Astrocyte (in vitro differentiated cells and primary cell): ENCODE measurements around the gene PLA2G4E. TPM values are rescaled to one million over a fixed set of nuclear protein-coding genes. Genes with fewer than 3 reads are reported as not detected.

ENCODE experiments used
- DNase-seq: peaks from one replicate; pipeline ENCODE4 v3.0.0-alpha.2; 2010; ENCODE audit warnings: low read depth
- FAIRE-seq: peaks from 2 replicates; lab custom pipeline; 2011; peaks lifted over from hg19 to GRCh38; lab: Jason Lieb, UNC
- H2AFZ ChIP-seq: 2 replicates; pipeline ENCODE4 v1.6.0; 2012; ENCODE audit warnings: low read depth, low read length, inconsistent platforms
- H3K27ac ChIP-seq: 2 replicates; pipeline ENCODE4 v1.5.1; 2011; ENCODE audit warnings: low read depth, low read length, inconsistent platforms
- H3K27me3 ChIP-seq: 2 replicates; pipeline ENCODE4 v1.6.0; 2011; ENCODE audit warnings: low read length, inconsistent platforms; ENCODE audit not compliant: insufficient read depth
- H3K36me3 ChIP-seq: 2 replicates; pipeline ENCODE4 v1.5.1; 2011; ENCODE audit warnings: low read length, inconsistent platforms; ENCODE audit not compliant: insufficient read depth
- H3K4me1 ChIP-seq: 2 replicates; pipeline ENCODE4 v1.5.1; 2011; ENCODE audit warnings: low read length, inconsistent platforms; ENCODE audit not compliant: insufficient read depth
- H3K4me2 ChIP-seq: 2 replicates; pipeline ENCODE4 v1.6.0; 2012; ENCODE audit warnings: low read length, inconsistent platforms
- H3K4me3 ChIP-seq: 2 replicates; pipeline ENCODE4 v1.5.1; 2011; ENCODE audit warnings: low read depth, mild to moderate bottlenecking, low read length, inconsistent platforms; ENCODE audit not compliant: insufficient read depth
- H3K79me2 ChIP-seq: 2 replicates; pipeline ENCODE4 v1.6.0; 2012; ENCODE audit warnings: mild to moderate bottlenecking, low read length, inconsistent platforms; ENCODE audit not compliant: insufficient read depth
- H3K9ac ChIP-seq: 2 replicates; pipeline ENCODE4 v1.6.0; 2012; ENCODE audit warnings: mild to moderate bottlenecking, low read length, inconsistent platforms
- H3K9me3 ChIP-seq: 2 replicates; pipeline ENCODE4 v1.5.1; 2012; ENCODE audit warnings: low read depth, mild to moderate bottlenecking, low read length, inconsistent platforms; ENCODE audit not compliant: insufficient read depth
- H4K20me1 ChIP-seq: 2 replicates; pipeline ENCODE4 v1.6.0; 2012; ENCODE audit warnings: low read length, inconsistent platforms; ENCODE audit not compliant: insufficient read depth
- H3K27ac Mint-ChIP-seq: one replicate; pipeline ENCODE4 v1.8.0; 2021; ENCODE audit warnings: mild to moderate bottlenecking, mixed read lengths; ENCODE audit not compliant: unreplicated experiment
- H3K27me3 Mint-ChIP-seq: one replicate; pipeline ENCODE4 v1.8.0; 2021; ENCODE audit warnings: low read depth, mixed read lengths; ENCODE audit not compliant: unreplicated experiment
- H3K36me3 Mint-ChIP-seq: one replicate; pipeline ENCODE4 v1.8.0; 2021; ENCODE audit warnings: low read depth, mixed read lengths; ENCODE audit not compliant: unreplicated experiment
- H3K4me1 Mint-ChIP-seq: one replicate; pipeline ENCODE4 v1.8.0; 2021; ENCODE audit warnings: low read depth, mixed read lengths; ENCODE audit not compliant: unreplicated experiment
- H3K4me3 Mint-ChIP-seq: one replicate; pipeline ENCODE4 v1.8.0; 2021; ENCODE audit warnings: mild to moderate bottlenecking, moderate library complexity, mixed read lengths; ENCODE audit not compliant: unreplicated experiment
- H3K9me3 Mint-ChIP-seq: one replicate; pipeline ENCODE4 v1.8.0; 2021; ENCODE audit warnings: mild to moderate bottlenecking, mixed read lengths; ENCODE audit not compliant: unreplicated experiment
- EZH2 ChIP-seq: IDR thresholded peaks from 2 replicates; pipeline ENCODE4 v1.6.1; 2012; ENCODE audit warnings: mild to moderate bottlenecking, low read length, inconsistent platforms; ENCODE audit not compliant: insufficient read depth
- total RNA-seq: library from RNA; stranded (reverse); gene quantifications from 2 replicates; pipeline ENCODE4 v1.2.1, GENCODE V29; 2021
- TF ChIP-seq, protein P1 (sequence below): IDR thresholded peaks from 2 replicates; pipeline ENCODE4 v1.5.1; 2011; ENCODE audit warnings: low read depth, mild to moderate bottlenecking, inconsistent platforms, low read length, moderate library complexity; ENCODE audit not compliant: insufficient read depth

The PLA2G4E gene
- total RNA-seq, 1 donor from 2014 or later = not detected

- Mint-ChIP-seq H3K27me3 (peaks cover 42% of the 10 kb centered on the region), H3K27ac (no peak overlapping the region)
Measured at GRCh38 chr15:41983621-41984571, 36.9 kb downstream of the PLA2G4E start.

GRCh38 chr15:41983221-41983620 lies 37.6 kb downstream of the PLA2G4E start:
- Histone ChIP-seq H3K9me3 (no peaks in the 10 kb centered on the region), H2AFZ (no peak overlapping the region), H4K20me1 (no peaks in the 10 kb centered on the region), H3K79me2 (no peaks in the 10 kb centered on the region), H3K9ac (no peak overlapping the region), H3K36me3 (no peaks in the 10 kb centered on the region), H3K27ac (no peak overlapping the region), H3K4me3 (no peak overlapping the region), H3K27me3 (peaks cover 4% of the 10 kb centered on the region), H3K4me2 (no peak overlapping the region), H3K4me1 (peaks cover 4% of the 10 kb centered on the region)
- Mint-ChIP-seq H3K27ac (no peak overlapping the region), H3K36me3 (peaks cover 2% of the 10 kb centered on the region), H3K4me1 (peaks cover 8% of the 10 kb centered on the region), H3K27me3 (peaks cover 37% of the 10 kb centered on the region), H3K4me3 (no peak overlapping the region), H3K9me3 (peaks cover 2% of the 10 kb centered on the region)
- TF ChIP-seq EZH2 = no peak
- TF ChIP-seq, protein P1, sequence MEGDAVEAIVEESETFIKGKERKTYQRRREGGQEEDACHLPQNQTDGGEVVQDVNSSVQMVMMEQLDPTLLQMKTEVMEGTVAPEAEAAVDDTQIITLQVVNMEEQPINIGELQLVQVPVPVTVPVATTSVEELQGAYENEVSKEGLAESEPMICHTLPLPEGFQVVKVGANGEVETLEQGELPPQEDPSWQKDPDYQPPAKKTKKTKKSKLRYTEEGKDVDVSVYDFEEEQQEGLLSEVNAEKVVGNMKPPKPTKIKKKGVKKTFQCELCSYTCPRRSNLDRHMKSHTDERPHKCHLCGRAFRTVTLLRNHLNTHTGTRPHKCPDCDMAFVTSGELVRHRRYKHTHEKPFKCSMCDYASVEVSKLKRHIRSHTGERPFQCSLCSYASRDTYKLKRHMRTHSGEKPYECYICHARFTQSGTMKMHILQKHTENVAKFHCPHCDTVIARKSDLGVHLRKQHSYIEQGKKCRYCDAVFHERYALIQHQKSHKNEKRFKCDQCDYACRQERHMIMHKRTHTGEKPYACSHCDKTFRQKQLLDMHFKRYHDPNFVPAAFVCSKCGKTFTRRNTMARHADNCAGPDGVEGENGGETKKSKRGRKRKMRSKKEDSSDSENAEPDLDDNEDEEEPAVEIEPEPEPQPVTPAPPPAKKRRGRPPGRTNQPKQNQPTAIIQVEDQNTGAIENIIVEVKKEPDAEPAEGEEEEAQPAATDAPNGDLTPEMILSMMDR = no peak
- FAIRE-seq (no peak), DNase-seq (no peak)

More at GRCh38 chr15:41983621-41984571, 36.9 kb downstream of the PLA2G4E start:
- Histone ChIP-seq H3K4me3 (no peak overlapping the region), H3K27me3 (peaks cover 8% of the 10 kb centered on the region), H3K4me1 (peaks cover 4% of the 10 kb centered on the region), H3K9me3 (no peaks in the 10 kb centered on the region), H3K79me2 (no peaks in the 10 kb centered on the region), H3K4me2 (no peak overlapping the region), H2AFZ (no peak overlapping the region), H3K9ac (no peak overlapping the region), H3K27ac (no peak overlapping the region), H3K36me3 (no peaks in the 10 kb centered on the region), H4K20me1 (no peaks in the 10 kb centered on the region)
- DNase-seq (no peak), FAIRE-seq (no peak)
- peaks cover 2% of the 10 kb centered on the region for H3K36me3 Mint-ChIP-seq
- peaks cover 2% of the 10 kb centered on the region for H3K9me3 Mint-ChIP-seq
- peaks cover 8% of the 10 kb centered on the region for H3K4me1 Mint-ChIP-seq
- H3K4me3 Mint-ChIP-seq = peak overlapping the region; percentile 54
- no peak for TF ChIP-seq EZH2
- TF ChIP-seq, protein P1 = no peak
